Activated naive CD8-positive, alpha-beta T cell (primary cell): ENCODE data around the gene SCUBE3.
A peak's percentile ranks its signal among the peaks of the same experiment; 100 is the strongest.

ENCODE experiments used
- H3K27ac Mint-ChIP-seq: one replicate; pipeline ENCODE4 v1.8.0; 2021; ENCODE audit warnings: mixed read lengths
- H3K27me3 Mint-ChIP-seq: one replicate; pipeline ENCODE4 v1.8.0; 2021; ENCODE audit warnings: mixed read lengths
- H3K36me3 Mint-ChIP-seq: one replicate; pipeline ENCODE4 v1.8.0; 2021; ENCODE audit warnings: mixed read lengths
- H3K4me1 Mint-ChIP-seq: one replicate; pipeline ENCODE4 v1.8.0; 2021; ENCODE audit warnings: low read depth, mixed read lengths
- H3K4me3 Mint-ChIP-seq: one replicate; pipeline ENCODE4 v1.8.0; 2021; ENCODE audit warnings: mild to moderate bottlenecking, mixed read lengths
- H3K9me3 Mint-ChIP-seq: one replicate; pipeline ENCODE4 v1.8.0; 2021; ENCODE audit warnings: low read depth, mixed read lengths

Gene SCUBE3

GRCh38 chr6:35298625-35299140, 84.9 kb downstream of the SCUBE3 start:
- peak overlapping the region; percentile 90 for H3K27ac Mint-ChIP-seq
- H3K9me3 Mint-ChIP-seq, result no peaks in the 10 kb centered on the region
- peaks cover 54% of the 10 kb centered on the region for H3K4me1 Mint-ChIP-seq
- H3K27me3 Mint-ChIP-seq, result no peaks in the 10 kb centered on the region
- H3K4me3 Mint-ChIP-seq, result peak overlapping the region; percentile 88
- peaks cover 7% of the 10 kb centered on the region for H3K36me3 Mint-ChIP-seq

- Mint-ChIP-seq H3K4me3 (peak overlapping the region; percentile 88), H3K36me3 (peaks cover 2% of the 10 kb centered on the region)
These were observed 85.9 kb downstream of the SCUBE3 start for GRCh38 chr6:35299674-35300073.

GRCh38 chr6:35300848-35301247, 87.1 kb downstream of the SCUBE3 start:
- Mint-ChIP-seq H3K27me3 (no peaks in the 10 kb centered on the region), H3K9me3 (no peaks in the 10 kb centered on the region), H3K27ac (peak overlapping the region; percentile 90), H3K4me3 (peak overlapping the region; percentile 88), H3K36me3 (peaks cover 2% of the 10 kb centered on the region), H3K4me1 (peaks cover 61% of the 10 kb centered on the region)

More at GRCh38 chr6:35299674-35300073, 85.9 kb downstream of the SCUBE3 start:
- Mint-ChIP-seq H3K9me3 (no peaks in the 10 kb centered on the region), H3K27me3 (no peaks in the 10 kb centered on the region), H3K27ac (peak overlapping the region; percentile 90), H3K4me1 (peaks cover 58% of the 10 kb centered on the region)
